ENCODE results near the gene MCC.

- TF ChIP-seq CTCF (IDR thresholded peaks at IDR 0.05) (no peak), POLR2A (IDR thresholded peaks at IDR 0.05) (no peak), EP300 (IDR thresholded peaks at IDR 0.05) (no peak)
Observed at GRCh38 chr5:113214606-113215323, 273.5 kb downstream of the MCC start.

Measured in ovary (tissue), 3 donors.